ENCODE data around the gene AOPEP.
A peak's percentile ranks its signal among the peaks of the same experiment; 100 is the strongest.

AOPEP gene

DNA sequence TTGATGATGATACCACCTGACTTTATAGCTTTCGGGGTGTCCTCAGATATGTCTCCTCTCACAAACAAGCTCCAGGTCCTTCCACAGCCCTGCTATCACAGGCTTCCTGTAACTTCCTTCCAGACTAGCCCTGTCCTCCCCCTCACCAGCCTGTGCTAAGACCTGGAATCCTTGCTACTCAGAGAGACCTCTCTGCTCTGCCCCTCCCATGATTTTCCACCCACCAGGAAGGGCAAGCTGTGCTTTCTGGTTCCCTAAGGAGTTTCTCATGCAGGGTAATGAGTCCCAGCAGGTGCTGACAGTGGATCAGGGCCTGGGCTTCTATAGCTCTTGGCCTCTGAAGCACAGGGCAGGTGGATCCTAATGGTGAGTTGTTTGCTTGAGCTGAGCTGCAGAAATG is 86.9 kb downstream of the AOPEP start:
- TF ChIP-seq POLR2A (IDR thresholded peaks at IDR 0.05; ENCODE audit: low read depth, low read length), result no peak
- no peak for FAIRE-seq
- no peak for DNase-seq (ENCODE audit: insufficient read length, low spot score)

DNA sequence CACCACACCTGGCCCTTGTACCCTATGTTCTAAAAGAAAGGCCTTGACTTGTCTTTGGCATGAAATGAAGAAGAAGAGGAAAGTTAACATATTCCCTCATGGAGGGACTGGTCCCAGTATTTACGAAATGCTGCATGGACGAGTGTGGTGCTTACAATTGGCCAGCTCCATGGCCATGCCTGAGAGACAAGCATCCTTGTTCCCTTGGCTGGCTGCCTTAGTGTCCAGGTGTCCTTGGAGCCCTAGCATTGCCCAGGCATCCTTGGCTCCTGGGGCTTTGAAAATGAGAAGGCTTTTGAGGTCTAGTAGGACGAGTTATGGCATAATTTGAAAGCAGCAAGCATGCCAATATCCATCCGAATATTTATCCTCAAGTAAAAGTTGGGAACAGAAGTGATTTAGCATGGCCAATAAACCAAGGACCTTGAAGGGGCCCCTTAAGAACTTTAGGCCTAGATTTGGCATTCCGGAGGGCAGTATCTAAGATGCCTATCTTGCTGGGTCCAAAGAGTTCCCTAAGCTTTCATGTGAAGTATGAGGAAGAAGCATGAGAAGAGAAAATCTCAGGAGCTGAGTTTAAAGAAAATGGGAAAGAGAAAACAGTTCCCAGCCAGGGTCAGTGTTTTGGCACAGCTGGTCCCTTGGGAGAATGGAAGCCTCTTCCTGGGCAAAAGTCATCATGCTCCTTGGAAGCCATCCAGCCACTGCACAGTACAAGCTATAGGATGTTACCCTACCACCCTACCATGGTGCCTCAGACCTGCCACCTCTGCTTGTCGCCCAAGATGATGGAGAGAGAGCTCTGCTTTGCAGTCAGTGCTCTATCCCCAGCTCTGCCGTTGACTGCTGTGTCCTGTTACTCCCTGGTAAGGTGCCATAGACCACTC is 91.0 kb downstream of the AOPEP start:
- TF ChIP-seq POLR2A (IDR thresholded peaks at IDR 0.05; ENCODE audit: low read depth, low read length), result no peak
- DNase-seq (ENCODE audit: insufficient read length, low spot score) (no peak), FAIRE-seq (no peak)

DNA sequence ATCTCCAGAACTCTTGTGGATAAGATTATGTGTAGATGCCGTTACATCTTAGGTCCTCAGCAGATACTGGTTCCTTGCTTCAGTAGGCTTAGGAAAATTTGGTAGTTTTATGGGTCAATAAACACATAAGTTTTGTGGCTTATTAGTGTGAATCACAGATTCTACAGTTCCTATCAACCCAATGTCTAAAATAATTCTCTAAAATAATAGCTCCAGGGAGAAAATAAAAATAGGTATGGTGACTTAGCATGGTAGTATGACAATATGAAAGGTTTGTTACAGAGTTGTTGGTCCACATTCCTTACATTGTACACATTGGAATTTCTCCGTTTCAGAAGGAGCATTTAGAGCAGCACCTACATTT is 91.7 kb downstream of the AOPEP start:
- DNase-seq (ENCODE audit: insufficient read length, low spot score), result no peak
- no peak for FAIRE-seq
- no peak for TF ChIP-seq POLR2A (IDR thresholded peaks at IDR 0.05; ENCODE audit: low read depth, low read length)

DNA sequence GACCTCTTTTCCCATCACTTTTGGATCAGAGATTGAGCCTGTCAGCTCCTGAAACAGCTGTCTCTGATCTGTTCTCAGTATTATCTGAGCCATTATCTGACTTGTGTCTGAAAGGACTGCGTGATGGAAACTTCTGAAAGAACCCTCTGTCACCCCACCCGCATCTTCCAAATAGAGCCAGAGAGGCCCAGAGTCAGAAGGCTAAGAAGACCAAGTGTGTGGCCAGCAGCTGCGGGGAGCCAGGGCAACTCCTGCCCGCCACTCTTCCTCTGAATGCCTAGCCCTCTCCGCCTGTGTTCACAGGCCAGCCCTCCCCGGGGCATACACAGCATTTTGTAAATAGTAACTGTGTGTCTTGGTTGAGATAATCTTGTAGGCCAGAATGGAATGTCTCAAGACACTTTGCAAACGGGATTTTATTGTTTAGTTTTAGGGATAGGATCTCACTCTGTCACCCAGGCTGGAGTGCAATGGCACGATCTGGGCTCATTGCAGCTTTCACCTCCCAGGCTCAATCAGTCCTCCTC is 92.7 kb downstream of the AOPEP start:
- TF ChIP-seq POLR2A (IDR thresholded peaks at IDR 0.05; ENCODE audit: low read depth, low read length), result no peak
- FAIRE-seq (no peak), DNase-seq (ENCODE audit: insufficient read length, low spot score) (no peak)

DNA sequence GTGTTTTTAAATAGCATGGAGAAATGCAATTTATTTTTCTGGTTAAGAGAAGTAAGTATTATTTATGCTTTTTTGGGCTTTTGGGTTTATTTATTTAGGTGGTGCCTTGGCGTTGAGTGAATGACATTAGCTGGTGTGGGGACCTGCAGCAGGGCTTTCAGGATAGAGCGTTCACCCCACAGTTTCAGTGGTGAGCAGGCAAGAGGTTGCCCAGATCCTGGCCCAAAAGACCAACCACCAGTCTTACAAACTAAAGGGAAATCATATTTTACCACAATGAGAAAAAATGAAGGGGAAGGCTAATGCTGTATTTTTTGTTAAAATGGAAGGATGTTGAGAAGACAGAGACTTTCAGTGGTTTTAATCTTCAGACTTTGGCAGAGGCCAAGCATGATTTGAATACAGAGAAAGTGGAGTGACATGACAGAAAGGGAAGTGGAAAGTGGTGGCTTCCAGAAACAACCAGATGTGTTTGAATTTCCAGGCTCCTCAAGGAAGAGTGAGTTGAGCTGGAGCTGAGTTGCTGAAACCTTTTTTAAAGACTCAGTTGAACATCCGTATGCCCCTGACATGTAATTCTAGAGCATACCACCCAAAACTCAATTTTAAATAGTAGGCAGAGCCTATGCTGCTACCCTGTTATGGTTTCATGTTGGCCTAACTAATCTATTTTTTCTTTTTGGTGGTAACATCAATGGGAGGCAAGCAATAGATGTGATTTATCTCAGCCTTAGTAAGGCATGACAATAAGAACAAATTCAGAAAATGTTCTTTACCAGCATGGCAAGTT is 94.8 kb downstream of the AOPEP start:
- FAIRE-seq (no peak), DNase-seq (ENCODE audit: insufficient read length, low spot score) (no peak)
- no peak for TF ChIP-seq POLR2A (IDR thresholded peaks at IDR 0.05; ENCODE audit: low read depth, low read length)

DNA sequence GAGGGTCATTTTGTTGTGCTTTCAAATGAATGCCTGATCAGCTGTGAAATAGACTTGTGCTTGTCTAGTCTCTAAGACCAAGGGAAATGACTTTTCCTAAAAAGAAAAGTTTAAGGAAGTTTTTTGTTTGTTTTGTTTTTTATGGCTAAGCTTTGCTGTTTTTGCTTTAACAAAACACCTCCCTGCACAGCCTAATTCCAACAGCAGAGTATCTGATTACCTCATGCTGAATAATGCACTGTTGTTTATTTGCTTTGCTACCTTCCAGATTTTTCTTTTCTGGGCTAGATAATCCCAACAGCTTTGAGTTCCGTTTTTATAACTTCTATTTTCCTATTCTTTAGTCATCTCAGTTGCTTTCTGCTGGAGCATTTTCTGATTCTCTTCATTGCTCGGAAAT is 95.8 kb downstream of the AOPEP start:
- FAIRE-seq (peak; percentile 23), DNase-seq (ENCODE audit: insufficient read length, low spot score) (no peak)
- TF ChIP-seq POLR2A (IDR thresholded peaks at IDR 0.05; ENCODE audit: low read depth, low read length), result no peak

DNA sequence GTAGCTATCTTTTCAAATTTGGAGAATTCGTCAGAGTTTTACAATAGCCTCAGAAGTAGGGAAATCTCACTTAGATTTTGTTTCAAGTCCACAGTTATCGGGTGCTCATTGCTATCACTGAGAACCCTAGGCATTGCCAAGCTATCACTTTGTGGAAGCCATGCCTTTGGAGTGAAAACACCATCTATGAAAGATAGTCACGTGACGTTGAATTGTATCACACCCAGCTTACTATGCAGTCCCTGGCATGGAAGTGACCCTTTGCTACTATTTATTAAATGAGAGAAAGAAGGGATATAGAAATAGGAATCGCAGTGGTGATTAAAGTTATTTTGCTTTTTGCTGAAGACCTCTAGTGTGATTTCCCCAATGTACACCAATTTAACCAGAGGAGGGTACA is 97.2 kb downstream of the AOPEP start:
- no peak for DNase-seq (ENCODE audit: insufficient read length, low spot score)
- FAIRE-seq, result peak; percentile 52
- TF ChIP-seq POLR2A (IDR thresholded peaks at IDR 0.05; ENCODE audit: low read depth, low read length), result no peak

DNA sequence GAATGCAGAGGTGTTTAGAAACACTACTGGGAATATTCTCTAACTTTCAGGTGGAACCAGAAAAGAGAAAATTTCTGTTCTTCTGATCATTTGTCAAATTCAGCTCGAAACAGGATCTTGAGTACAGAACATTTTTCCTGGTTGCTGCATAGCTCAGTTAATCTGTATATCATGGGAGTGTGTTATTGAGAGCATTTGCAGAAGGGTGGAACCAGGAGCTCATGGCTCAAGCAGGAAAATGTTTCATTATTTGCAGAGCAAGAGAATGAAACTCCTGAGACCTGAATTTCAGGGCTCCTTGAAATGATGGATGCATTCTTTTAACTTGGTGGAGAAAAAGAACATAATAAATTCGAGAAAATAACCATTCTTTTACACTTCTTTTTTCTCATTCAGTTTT is 97.9 kb downstream of the AOPEP start:
- no peak for TF ChIP-seq POLR2A (IDR thresholded peaks at IDR 0.05; ENCODE audit: low read depth, low read length)
- FAIRE-seq (no peak), DNase-seq (ENCODE audit: insufficient read length, low spot score) (no peak)

DNA sequence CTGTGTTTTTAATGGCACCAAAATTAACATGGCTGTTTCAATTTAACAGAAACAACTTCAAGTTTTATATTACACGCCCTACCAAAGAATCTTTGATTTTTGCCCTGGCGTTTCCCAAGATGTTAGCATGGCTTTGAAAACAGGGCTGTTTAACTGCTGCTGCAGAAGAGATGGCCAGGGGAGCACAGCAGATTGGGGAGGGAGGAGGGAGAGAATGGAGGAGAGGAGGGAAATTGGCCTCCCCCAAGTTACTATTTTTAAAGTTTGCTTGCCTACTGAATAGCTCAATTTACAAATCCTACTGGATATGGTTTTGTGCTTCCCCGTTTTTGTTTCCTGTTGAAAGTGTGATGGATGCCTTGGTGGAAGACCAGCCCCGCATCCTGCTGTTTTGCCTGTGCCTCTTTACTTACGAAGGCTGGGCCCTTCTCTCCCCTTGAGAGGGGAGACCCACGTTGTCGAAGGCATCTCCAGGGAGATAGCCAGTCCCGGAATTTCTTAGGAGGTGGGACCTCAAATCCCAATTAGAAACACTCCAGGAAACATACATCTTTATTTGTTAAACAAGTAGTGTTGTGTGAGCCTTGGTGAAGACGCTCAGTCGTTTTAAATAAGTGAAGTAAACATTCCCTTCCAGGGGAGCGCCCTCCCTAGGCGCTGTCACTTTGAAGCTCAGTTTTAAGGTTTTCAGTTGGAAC is 98.6 kb downstream of the AOPEP start:
- FAIRE-seq (peak; percentile 6), DNase-seq (ENCODE audit: insufficient read length, low spot score) (no peak)
- no peak for TF ChIP-seq POLR2A (IDR thresholded peaks at IDR 0.05; ENCODE audit: low read depth, low read length)

DNA sequence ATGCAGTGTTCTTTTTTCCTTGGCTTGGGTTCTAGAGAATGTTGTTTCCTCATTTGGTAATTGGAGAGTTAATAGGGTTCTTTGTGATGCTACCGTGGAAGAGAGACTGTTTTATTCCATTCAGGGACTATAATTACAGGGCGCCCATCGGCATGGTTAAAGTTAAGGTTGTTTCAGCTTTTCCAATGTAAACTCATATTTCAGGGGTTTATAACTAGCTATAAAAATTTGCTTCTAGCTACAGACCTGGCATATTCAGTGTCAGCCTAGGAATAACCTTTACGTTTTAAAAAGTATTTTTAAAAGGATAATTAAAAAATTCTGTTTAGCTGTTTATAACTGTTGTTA is 99.1 kb downstream of the AOPEP start:
- FAIRE-seq, result no peak
- no peak for TF ChIP-seq POLR2A (IDR thresholded peaks at IDR 0.05; ENCODE audit: low read depth, low read length)
- DNase-seq (ENCODE audit: insufficient read length, low spot score), result no peak

DNA sequence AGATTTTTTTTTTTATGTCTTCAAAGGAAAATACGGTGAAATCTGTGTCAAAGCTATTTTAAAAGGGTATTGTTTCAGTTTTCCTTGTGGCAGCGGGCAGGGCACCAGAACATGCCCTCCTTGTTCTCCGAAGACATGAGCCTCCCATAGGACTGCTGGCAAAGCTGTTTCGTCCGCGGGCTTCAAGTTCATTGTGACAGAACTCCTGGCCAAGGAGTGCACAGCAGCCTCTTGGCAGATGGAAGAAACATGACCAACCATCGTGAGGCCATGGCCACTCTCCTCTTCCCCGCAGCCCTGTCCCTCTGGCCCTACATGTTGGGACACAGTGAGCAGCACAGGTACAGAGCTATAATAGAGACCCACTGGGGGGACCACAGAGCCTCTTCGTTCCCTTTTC is 99.5 kb downstream of the AOPEP start:
- no peak for TF ChIP-seq POLR2A (IDR thresholded peaks at IDR 0.05; ENCODE audit: low read depth, low read length)
- DNase-seq (ENCODE audit: insufficient read length, low spot score), result no peak
- FAIRE-seq, result no peak

DNA sequence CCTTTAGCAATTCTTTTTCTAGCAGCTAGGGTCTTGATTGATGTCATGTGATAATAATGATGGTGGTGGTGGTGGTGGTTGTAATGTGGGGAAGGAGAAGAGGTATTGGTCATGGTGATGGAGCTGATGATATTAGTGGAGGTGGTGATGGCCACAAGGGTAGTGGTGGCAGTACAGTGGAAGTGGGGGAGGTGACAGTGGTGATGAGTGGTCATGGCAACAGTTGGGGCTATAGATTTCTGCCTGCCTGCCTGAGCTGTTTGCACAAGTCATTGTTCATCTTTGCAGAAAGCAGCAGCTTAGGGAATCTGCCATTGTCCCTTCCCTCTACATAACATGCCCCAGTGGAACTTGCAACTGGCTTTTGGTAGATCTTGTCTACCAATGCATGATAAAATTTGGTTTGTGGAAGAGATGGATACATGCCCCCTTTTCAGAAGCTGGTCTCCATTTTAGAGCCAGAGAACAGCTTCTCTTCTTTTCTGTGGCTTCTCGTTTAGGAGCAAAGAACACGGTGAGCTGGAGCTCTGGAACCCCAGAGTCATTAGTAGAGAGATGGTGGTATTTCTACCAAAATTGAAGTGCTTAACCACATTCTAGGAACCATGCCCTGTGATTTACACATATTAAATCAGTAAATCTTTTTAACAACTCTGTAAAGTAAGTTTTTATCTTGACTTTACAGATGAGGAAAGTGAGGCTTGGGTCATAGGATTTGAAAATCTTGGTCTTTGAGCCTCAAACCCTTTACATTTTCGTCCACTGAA is 100.3 kb downstream of the AOPEP start:
- FAIRE-seq, result no peak
- DNase-seq (ENCODE audit: insufficient read length, low spot score), result no peak

DNA sequence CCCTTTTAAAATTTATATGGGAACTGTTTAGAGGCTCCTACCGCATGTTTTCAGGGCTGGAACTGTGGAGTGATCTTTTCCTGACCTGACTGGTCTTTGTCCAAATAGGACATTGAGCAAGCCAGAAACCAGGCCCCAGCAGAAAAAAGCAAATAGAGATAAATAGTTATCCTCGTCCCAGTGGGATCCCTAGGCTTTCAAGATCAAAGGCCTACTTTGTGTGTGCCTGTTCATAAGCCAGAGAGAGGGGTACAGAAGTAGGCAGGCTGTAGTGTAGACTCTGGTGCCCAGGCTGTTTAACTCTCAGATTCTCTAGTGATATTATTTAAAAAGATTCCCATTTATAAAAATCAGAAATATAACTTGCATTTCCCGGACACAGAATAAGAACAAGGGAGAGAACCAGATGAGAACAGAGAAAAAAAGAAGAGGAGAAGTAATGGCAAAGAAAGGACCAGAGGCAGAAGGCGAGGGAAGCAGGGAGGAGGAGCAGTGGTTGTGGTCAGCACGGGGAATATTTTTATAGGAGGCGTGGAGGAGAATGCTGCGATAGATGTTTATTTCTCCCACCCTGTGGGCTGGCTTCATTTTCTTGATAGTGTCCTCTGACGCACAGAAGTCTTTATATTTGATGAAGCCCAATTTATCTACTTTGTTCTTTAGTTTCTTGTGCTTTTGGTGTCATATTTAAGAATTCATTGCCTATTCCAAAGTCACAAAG is 101.2 kb downstream of the AOPEP start:
- DNase-seq (ENCODE audit: insufficient read length, low spot score) (no peak), FAIRE-seq (no peak)
- TF ChIP-seq POLR2A (IDR thresholded peaks at IDR 0.05; ENCODE audit: low read depth, low read length), result no peak

More for the DNA sequence above, 100.3 kb downstream of the AOPEP start:
- TF ChIP-seq POLR2A (IDR thresholded peaks at IDR 0.05; ENCODE audit: low read depth, low read length), result no peak
